Dedifferentiated amniotic fluid mesenchymal stem cell (primary cell): ENCODE results near the gene TYW5.
"Not testable (repeated sequence)": the region's sequence is repeated elsewhere in the genome, so short reads cannot be mapped to it uniquely, and the experiment has no call there.

Source experiments
- DNase-seq: peaks from one replicate; pipeline ENCODE4 v3.0.0-alpha.2; 2016; ENCODE audit errors: extremely low spot score

Gene TYW5

GRCh38 chr2:199914372-199914958, 40.8 kb downstream of the TYW5 start:
- no peak for DNase-seq

DNA sequence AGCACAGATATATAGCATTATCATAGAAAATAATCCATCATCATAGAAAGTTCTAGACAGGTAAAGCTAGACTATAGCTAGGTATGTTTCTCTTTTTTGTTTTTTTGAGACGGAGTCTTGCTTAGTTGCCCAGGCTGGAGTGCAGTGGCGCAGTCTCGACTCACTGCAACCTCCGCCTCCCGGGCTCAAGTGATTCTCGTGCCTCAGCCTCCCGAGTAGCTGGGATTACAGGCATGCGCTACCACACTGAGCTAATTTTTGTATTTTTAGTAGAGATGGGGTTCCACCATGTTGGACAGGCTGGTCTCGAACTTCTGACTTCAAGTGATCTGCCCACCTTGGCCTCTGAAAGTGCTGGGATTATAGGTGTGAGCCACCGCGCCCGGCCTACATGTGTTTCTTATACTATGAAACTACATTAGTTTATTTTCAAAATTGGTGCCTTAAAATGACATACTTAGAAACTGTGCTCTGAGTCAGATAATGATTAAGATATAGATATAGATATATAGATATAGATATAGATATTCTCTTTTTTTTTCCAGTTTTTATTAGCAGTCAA, 42.7 kb downstream of the TYW5 start:
- not testable (repeated sequence) for DNase-seq

DNA sequence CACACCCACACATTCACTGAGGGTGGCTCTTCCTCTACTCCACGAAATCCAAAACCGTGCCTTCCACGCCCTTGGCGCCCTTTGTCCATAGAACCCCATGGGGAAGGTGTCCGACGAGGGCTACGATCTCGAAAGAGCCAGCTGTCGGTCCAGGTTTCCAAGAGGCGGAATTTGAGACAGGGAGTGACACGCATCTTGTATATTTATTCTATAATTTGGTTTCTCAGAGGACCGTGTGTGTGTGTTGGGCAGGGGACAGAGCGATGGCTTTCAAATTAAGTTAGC, 43.5 kb downstream of the TYW5 start:
- DNase-seq, result no peak

GRCh38 chr2:199911052-199911876, 44.0 kb downstream of the TYW5 start, which contains the start of gene C2orf69:
Gene C2orf69, plus strand, starts transcription at chr2:199911293. Its CDS starts 146 bp downstream, at chr2:199911439.
- peak; percentile 96 for DNase-seq

- no peak for DNase-seq
Observed at GRCh38 chr2:199910338-199911051, 44.8 kb downstream of the TYW5 start.

DNA sequence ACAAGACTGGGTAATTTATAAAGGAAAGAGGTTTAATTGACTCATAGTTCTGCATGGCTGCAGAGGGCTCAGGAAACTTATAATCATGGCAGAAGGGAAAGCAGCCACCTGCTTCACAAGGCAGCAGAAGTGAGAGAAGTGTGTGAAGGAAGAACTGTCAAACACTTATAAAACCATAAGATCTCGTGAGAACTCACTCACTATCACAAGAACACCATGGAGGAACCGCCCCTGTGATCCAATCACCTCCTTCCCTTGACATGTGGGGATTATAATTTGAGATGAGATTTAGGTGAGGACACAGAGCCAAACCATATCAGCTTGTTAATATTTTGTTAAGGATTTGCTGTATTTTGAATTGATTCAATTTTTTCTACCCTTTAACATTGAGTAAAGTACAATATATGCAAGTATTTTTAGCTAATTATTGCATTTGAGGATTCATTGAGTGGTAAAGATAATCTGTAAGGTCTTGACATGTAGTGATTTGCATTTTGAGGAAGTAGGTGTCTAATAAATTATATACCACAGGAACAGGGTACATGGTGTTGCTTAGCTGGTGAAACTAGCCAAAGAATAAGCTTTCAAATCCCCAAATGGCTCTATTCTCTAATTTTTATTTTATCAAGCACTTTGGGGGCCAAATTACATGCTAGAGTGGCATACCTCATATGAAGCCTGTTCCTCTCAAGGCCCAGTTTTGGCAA, 48.1 kb downstream of the TYW5 start:
- no peak for DNase-seq

DNA sequence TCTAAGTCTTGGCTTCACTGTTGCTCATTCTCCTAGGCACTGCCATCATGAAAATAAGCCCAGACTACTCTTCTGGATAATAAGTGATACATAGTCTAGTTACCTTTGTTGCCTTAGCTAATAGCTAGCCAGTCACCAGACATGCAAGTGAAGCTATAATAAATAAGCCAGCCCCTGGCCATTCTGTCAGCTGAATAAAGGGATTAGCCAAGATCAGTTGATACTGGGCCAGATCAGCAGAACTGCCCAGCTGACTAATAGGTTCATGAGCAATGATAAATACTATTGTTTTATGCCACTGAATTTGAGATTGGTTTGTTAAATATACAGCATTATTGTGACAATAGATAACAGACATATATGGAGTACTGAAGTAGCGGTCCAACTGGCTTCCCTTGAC, 52.2 kb downstream of the TYW5 start:
- no peak for DNase-seq

DNA sequence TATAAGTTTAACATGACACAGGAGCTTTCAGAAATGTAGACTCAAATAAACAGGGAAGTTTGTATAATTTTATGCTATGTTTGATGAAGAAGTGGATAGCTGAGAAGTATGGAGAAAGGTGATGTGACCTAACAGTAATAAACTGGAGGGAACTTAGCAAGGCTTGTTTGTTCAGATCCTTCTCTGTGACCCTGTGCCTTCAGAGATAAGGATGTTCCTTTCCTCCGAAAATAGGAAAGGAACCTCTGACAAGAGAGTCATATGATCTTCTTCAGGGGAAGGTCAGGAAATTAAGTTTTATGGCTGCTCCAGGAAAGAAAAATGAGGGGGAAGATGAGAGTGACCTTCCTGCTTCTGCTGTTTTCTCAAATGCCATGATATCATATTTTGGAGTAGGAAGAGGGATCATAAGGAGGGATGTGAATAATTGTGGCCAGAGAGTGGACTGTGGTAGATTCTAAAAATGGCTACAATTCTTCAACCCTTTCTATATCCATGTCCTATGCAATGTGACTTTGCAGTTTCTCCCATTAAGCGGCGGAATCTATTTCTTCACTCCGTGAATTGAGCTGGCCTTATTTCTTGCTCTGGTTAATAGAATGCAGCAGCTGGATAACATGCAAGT, 52.7 kb downstream of the TYW5 start:
- DNase-seq, result no peak

- DNase-seq, result no peak
Observed at GRCh38 chr2:199901942-199902341, 53.3 kb downstream of the TYW5 start.

DNA sequence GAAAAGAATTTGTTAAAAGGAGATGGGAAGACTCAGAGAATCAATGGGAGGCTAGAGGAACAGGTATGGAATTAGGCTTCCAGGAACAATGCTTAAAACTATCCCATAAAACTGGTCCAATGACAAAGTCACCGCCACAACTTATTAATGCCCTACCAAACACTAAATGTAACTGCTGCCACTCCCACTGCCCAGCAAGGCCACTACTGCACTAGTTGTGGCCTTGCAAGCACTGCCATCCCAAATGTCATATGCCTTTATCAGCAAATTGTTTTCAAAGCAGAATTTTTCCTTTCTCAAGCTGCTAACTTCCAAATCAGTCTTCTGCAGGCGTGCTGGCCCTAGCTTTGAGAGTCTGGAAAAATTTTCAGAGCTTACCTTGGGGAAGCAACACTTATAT, 58.7 kb downstream of the TYW5 start:
- no peak for DNase-seq

- DNase-seq, result no peak
Observed at GRCh38 chr2:199895406-199895805, 59.9 kb downstream of the TYW5 start.

DNA sequence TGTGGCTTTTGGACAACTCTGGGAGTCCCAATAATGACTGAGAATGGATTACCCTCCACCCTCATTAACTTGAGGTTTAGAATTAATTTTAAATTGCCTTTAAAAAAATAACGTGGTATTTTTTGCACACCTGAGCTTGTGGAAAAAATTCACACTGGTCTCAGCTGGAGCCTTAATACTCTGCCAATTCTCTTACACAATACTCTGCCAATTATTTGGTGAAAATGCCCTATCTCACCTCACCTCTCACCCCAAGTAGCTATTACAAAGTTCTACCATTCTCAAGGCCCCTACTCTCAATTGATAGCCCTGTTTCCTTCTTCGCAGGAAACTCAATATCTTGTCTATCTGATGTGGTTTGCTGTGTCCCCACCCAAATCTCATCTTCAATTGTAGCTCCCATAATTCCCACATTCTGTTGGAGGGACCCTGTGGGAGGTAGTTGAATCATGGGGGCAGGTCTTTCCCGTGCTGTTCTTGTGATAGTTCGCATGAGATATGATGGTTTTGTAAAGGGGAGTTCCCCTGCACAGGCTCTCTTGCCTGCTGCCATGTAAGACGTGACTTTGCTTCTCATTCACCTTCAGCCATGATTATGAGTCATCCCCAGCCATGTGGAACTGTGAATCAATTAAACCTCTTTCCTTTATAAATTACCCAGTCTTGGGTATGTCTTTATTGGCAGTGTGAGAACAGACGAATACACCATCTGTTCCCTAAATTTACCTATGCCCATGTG, 71.6 kb downstream of the TYW5 start:
- no peak for DNase-seq

GRCh38 chr2:199882667-199883066, 72.6 kb downstream of the TYW5 start:
- no peak for DNase-seq
